ENCODE measurements around the gene AWAT2. TPM values are rescaled to one million over a fixed set of nuclear protein-coding genes. Genes with fewer than 3 reads are reported as not detected.
A peak's percentile ranks its signal among the peaks of the same experiment; 100 is the strongest.

The AWAT2 gene
- not detected for total RNA-seq

DNA sequence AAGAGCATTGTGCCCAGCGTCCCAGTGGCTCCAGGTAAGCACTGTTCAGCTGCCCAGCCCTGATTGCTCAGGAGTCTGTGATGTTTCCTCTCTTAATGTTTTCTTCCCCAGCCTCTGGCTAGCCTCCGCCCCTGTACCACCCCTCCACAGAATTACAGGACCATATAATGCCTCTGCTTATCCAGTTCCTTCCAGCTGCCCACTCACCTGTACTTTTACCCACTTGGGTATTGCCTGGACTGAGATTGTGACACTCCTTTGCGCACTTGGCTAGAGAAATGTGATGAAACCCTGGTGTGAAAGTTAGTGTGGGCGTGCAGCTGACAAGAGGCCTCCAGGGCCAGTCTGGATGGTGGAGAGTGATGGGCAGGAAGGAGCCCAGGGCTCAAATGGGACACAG, at the start of gene AWAT2:
AWAT2 (minus strand) TSS at position 14 of the 400 bp plus-strand sequence; CDS start at position 8, 6 bp downstream.
- no peak for TF ChIP-seq POLR2A (IDR thresholded peaks at IDR 0.05)
- Histone ChIP-seq H3K36me3 (no peaks in the 10 kb centered on the region), H3K4me3 (replicated peaks in 1 of 3) (no peak within 1 kb of the TSS), H3K4me1 (no peaks in the 10 kb centered on the region), H3K9me3 (no peaks in the 10 kb centered on the region), H3K27ac (no peak within 1 kb of the TSS), H3K27me3 (no peaks in the 10 kb centered on the region)
- intact Hi-C loops (cut with DNase I) = no loop called here
- no peak for DNase-seq
- WGBS, 2 donors = 92 to 93% methylated on average over 3 of the region's 4 CpGs

GRCh38 chrX:70096052-70096451, 46.3 kb upstream of the AWAT2 start:
- intact Hi-C loops (cut with DNase I) = loop anchor here (5.0 to 10.0 kb wide), 3 partner anchors 61 to 604 kb away; no protein-coding TSS in a partner anchor
- TF ChIP-seq CTCF (IDR thresholded peaks at IDR 0.05) = no peak
- TF ChIP-seq POLR2A (IDR thresholded peaks at IDR 0.05) = no peak
- Histone ChIP-seq H3K4me3 (replicated peaks in 1 of 3) (no peak overlapping the region), H3K27ac (no peak overlapping the region), H3K9me3 (no peaks in the 10 kb centered on the region), H3K4me1 (no peaks in the 10 kb centered on the region), H3K27me3 (no peaks in the 10 kb centered on the region), H3K36me3 (no peaks in the 10 kb centered on the region)
- peak in 1 of 2 donors; percentile 3 for DNase-seq
- 66 to 70% methylated on average over 2 of the region's 2 CpGs for whole genome bisulfite sequencing, 2 donors

GRCh38 chrX:70092247-70092646, 42.5 kb upstream of the AWAT2 start:
- intact Hi-C loops (cut with DNase I) = loop anchor here (10.0 kb wide), 2 partner anchors 57 to 557 kb away; no protein-coding TSS in a partner anchor
- TF ChIP-seq POLR2A (IDR thresholded peaks at IDR 0.05) = no peak
- no peak for TF ChIP-seq CTCF (IDR thresholded peaks at IDR 0.05)
- 94 to 95% methylated on average over 3 of the region's 4 CpGs for WGBS, 2 donors

GRCh38 chrX:70089604-70090297, 40.0 kb upstream of the AWAT2 start:
- Histone ChIP-seq H3K4me3 (replicated peaks in 1 of 3) (no peak overlapping the region), H3K36me3 (no peaks in the 10 kb centered on the region), H3K4me1 (peaks cover 11 to 17% of the 10 kb centered on the region in 2 donors), H3K27me3 (no peaks in the 10 kb centered on the region), H3K27ac (no peak overlapping the region), H3K9me3 (no peaks in the 10 kb centered on the region)
- intact Hi-C loops (cut with DNase I) = loop anchor here (10.0 kb wide), 2 partner anchors 55 to 555 kb away; no protein-coding TSS in a partner anchor
- 40 to 71% methylated on average over 1 of the region's 1 CpG for WGBS, 2 donors
- no peak for DNase-seq
- TF ChIP-seq POLR2A (IDR thresholded peaks at IDR 0.05) = no peak

More at GRCh38 chrX:70092247-70092646, 42.5 kb upstream of the AWAT2 start:
- Histone ChIP-seq H3K4me1 (peaks cover 11 to 17% of the 10 kb centered on the region in 2 donors), H3K36me3 (no peaks in the 10 kb centered on the region), H3K27me3 (no peaks in the 10 kb centered on the region), H3K4me3 (replicated peaks in 1 of 3) (no peak overlapping the region), H3K27ac (no peak overlapping the region), H3K9me3 (no peaks in the 10 kb centered on the region)
- no peak for DNase-seq

DNA sequence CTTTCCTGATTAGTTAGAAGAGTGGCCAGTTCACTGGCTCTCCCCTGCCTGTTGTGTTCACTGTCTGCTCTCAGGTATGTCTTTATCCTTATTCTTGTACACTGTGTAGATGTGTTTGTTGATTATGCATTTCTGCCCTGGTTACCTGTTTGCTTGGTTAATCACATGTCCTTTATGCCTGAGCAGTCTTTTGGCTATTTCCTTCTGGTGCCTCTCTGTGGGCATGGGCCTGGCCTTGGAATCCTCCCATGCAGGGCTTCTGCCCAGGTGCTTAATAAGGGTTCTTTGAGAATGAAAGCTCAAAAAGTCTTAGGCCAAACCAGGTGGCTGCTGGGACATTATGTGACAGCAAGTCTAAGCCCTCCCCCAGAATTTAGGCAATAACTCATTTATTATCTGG, 39.0 kb upstream of the AWAT2 start:
- Histone ChIP-seq H3K27ac (peak overlapping the region in 2 of 3 donors; percentile 59 to 60), H3K36me3 (no peaks in the 10 kb centered on the region), H3K9me3 (no peaks in the 10 kb centered on the region), H3K4me3 (replicated peaks in 1 of 3) (no peak overlapping the region), H3K27me3 (no peaks in the 10 kb centered on the region), H3K4me1 (peaks cover 11 to 17% of the 10 kb centered on the region in 2 donors)
- intact Hi-C loops (cut with DNase I) = no loop called here
- TF ChIP-seq POLR2A (IDR thresholded peaks at IDR 0.05) (no peak), CTCF (IDR thresholded peaks at IDR 0.05) (no peak)
- DNase-seq = peak; percentile 57 to 68

Measured in thyroid gland (tissue), 4 donors.